SK-N-SH (cell line): Measurements from ENCODE around the gene CFAP221. TPM values are rescaled to one million over a fixed set of nuclear protein-coding genes. Genes with fewer than 3 reads are reported as not detected.

Experiments
- CTCF ChIA-PET: fragments of 300-600, 350-600 bp; formaldehyde crosslinking; extraction: SDS; loops from one replicate; lab custom pipeline; 2021; lab: Yijun Ruan, JAX
- POLR2A ChIA-PET: fragments of 350-600 bp; sonication (Branson Sonifier 250); formaldehyde crosslinking; extraction: SDS; loops from one replicate; lab custom pipeline; 2020; ENCODE audit warnings: antibody characterized with exemption, inconsistent platforms; lab: Yijun Ruan, JAX
- DNase-seq: peaks from one replicate; pipeline ENCODE4 v3.0.0; 2012
- H2AFZ ChIP-seq: fragments of 200-600 bp; sonication (generic); 2 replicates; pipeline ENCODE4 v1.8.1; 2016; ENCODE audit warnings: antibody characterized with exemption, mild to moderate bottlenecking, low read depth
- H3F3A ChIP-seq: fragments of 200-600 bp; sonication (generic); replicated peaks from 2 replicates; pipeline ENCODE3; 2016; ENCODE audit warnings: antibody characterized with exemption, mild to moderate bottlenecking; ENCODE audit not compliant: insufficient read depth
- H3K27ac ChIP-seq, 2 experiments: fragments of 200-500 bp in 1 of 2; fragments of 200-600 bp in 1 of 2; sonication (Bioruptor generic) in 1 of 2; sonication (generic), shearing (Covaris generic) in 1 of 2; 2 replicates each; pipeline versions ENCODE4 v1.5.1 to v1.6.1; 2014 to 2016; ENCODE audit warnings: low read depth in 2 of 2, inconsistent platforms in 1 of 2, low read length in 1 of 2, mild to moderate bottlenecking in 1 of 2, mixed read lengths in 1 of 2
- H3K27me3 ChIP-seq: fragments of 200-600 bp; sonication (generic), shearing (Covaris generic); 2 replicates; pipeline ENCODE4 v1.6.1; 2016; ENCODE audit warnings: mixed run types; ENCODE audit not compliant: insufficient read depth
- H3K36me3 ChIP-seq, 2 experiments: fragments of 200-500 bp in 1 of 2; fragments of 200-600 bp in 1 of 2; sonication (Bioruptor generic) in 1 of 2; sonication (generic) in 1 of 2; replicated peaks in 1 of 2; 2 replicates each; pipeline versions ENCODE3 to v1.5.1; 2014 to 2016; ENCODE audit warnings: low read length in 1 of 2, mild to moderate bottlenecking in 1 of 2; ENCODE audit not compliant: insufficient read depth in 2 of 2, control insufficient read depth in 1 of 2
- H3K4me1 ChIP-seq, 2 experiments: fragments of 200-500 bp in 1 of 2; fragments of 200-600 bp in 1 of 2; sonication (Bioruptor generic) in 1 of 2; sonication (generic), shearing (Covaris generic) in 1 of 2; 2 replicates each; pipeline versions ENCODE4 v1.5.1 to v1.6.1; 2014 to 2016; ENCODE audit warnings: low read depth in 1 of 2, low read length in 1 of 2, mixed run types in 1 of 2; ENCODE audit not compliant: insufficient read depth in 2 of 2, control insufficient read depth in 1 of 2
- H3K4me2 ChIP-seq: fragments of 200-600 bp; sonication (generic), shearing (Covaris generic); 2 replicates; pipeline ENCODE4 v1.6.1; 2017; ENCODE audit warnings: mixed run types
- H3K4me3 ChIP-seq, 2 experiments: fragments of 200-500 bp in 1 of 2; fragments of 200-600 bp in 1 of 2; sonication (Bioruptor generic) in 1 of 2; sonication (generic), shearing (Covaris generic) in 1 of 2; 2 replicates each; pipeline versions ENCODE4 v1.5.1 to v1.8.1; 2014 to 2016; ENCODE audit warnings: low read depth in 2 of 2, inconsistent platforms in 1 of 2, low read length in 1 of 2, mild to moderate bottlenecking in 1 of 2, mixed read lengths in 1 of 2, moderate library complexity in 1 of 2
- H3K79me2 ChIP-seq: fragments of 200-600 bp; sonication (generic); 2 replicates; pipeline ENCODE4 v1.8.1; 2017; ENCODE audit warnings: mild to moderate bottlenecking; ENCODE audit not compliant: insufficient read depth
- H3K9ac ChIP-seq: fragments of 200-600 bp; sonication (generic); 2 replicates; pipeline ENCODE4 v1.6.1; 2017; ENCODE audit warnings: mixed run types
- H3K9me2 ChIP-seq: fragments of 200-600 bp; sonication (generic); 2 replicates; pipeline ENCODE4 v1.6.1; 2017; ENCODE audit warnings: mixed run types
- H3K9me3 ChIP-seq: fragments of 200-600 bp; sonication (generic); 2 replicates; pipeline ENCODE4 v1.6.1; 2017; ENCODE audit warnings: mixed run types, mild to moderate bottlenecking, moderate library complexity
- H4K20me1 ChIP-seq: fragments of 200-600 bp; sonication (generic); 2 replicates; pipeline ENCODE4 v1.6.1; 2017; ENCODE audit warnings: mild to moderate bottlenecking, mixed run types; ENCODE audit not compliant: insufficient read depth
- CHD2 ChIP-seq: fragments of 150-350 bp; IDR thresholded peaks from 2 replicates; pipeline ENCODE4 v1.6.1; 2018; ENCODE audit warnings: low read length; ENCODE audit not compliant: partially characterized antibody
- EP300 ChIP-seq, 2 experiments: IDR thresholded peaks; 2 replicates each; pipeline versions ENCODE4 v1.4.0 to v1.6.1; 2012; ENCODE audit warnings: borderline replicate concordance in 1 of 2, low read depth in 1 of 2, low read length in 1 of 2
- GATA2 ChIP-seq: sonication (generic); formaldehyde crosslinking; IDR thresholded peaks from 2 replicates; pipeline ENCODE4 v1.5.0; 2020; ENCODE audit warnings: mild to moderate bottlenecking, missing genetic modification reagents
- IRF3 ChIP-seq: fragments of 150-350 bp; IDR thresholded peaks from 2 replicates; pipeline ENCODE4 v1.6.1; 2016; ENCODE audit warnings: mild to moderate bottlenecking, low read depth, low read length
- NRF1 ChIP-seq: IDR thresholded peaks from 2 replicates; pipeline ENCODE4 v1.6.1; 2012; ENCODE audit warnings: low read depth, mild to moderate bottlenecking, low read length
- RFX5 ChIP-seq: IDR thresholded peaks from 2 replicates; pipeline ENCODE4 v1.6.1; 2012; ENCODE audit warnings: mild to moderate bottlenecking, improper control_type of control experiment, low read length
- RXRA ChIP-seq: IDR thresholded peaks from 2 replicates; pipeline ENCODE4 v1.4.0; 2012; ENCODE audit warnings: low read depth, mild to moderate bottlenecking, borderline replicate concordance
- SIN3A ChIP-seq: IDR thresholded peaks from 2 replicates; pipeline ENCODE4 v1.6.1; 2012; ENCODE audit warnings: low read depth, mild to moderate bottlenecking, low read length, moderate library complexity, borderline replicate concordance
- TAF1 ChIP-seq: IDR thresholded peaks from 2 replicates; pipeline ENCODE4 v1.6.1; 2012; ENCODE audit warnings: low read depth, mild to moderate bottlenecking, low read length, moderate library complexity, borderline replicate concordance
- YY1 ChIP-seq: IDR thresholded peaks from 2 replicates; pipeline ENCODE4 v1.4.0; 2012; ENCODE audit warnings: low read depth, mild to moderate bottlenecking
- WGBS: methylation state at CpG from one replicate; pipeline ENCODE4 v1.1.6; 2017; ENCODE audit warnings: low lambda C conversion rate; 5-methylcytosine and 5-hydroxymethylcytosine counted together
- polyA plus RNA-seq, 3 experiments: library from polyadenylated mRNA; depleted of rRNA; stranded (reverse); fragments of >200 nt; gene quantifications; 2 replicates each; pipeline ENCODE4 v1.2.3, GENCODE V29; 2012
- TF ChIP-seq, protein P1 (sequence below): fragments of 150-350 bp; IDR thresholded peaks from 2 replicates; pipeline ENCODE4 v1.6.1; 2017; ENCODE audit warnings: antibody characterized with exemption, low read length, low read depth, borderline replicate concordance
- TF ChIP-seq, protein P2 (sequence below): fragments of 200-600 bp; sonication (generic); IDR thresholded peaks from 2 replicates; pipeline ENCODE4 v1.6.1; 2017; ENCODE audit warnings: antibody characterized with exemption, mild to moderate bottlenecking, moderate library complexity
- TF ChIP-seq, protein P3 (sequence below): IDR thresholded peaks from 2 replicates; pipeline ENCODE4 v1.4.0; 2012; ENCODE audit warnings: low read depth

Gene CFAP221
- polyA plus RNA-seq, 1 of the 3 experiments (the other 2 are of a cell fraction): 0.12 TPM

- no peak for TF ChIP-seq IRF3
- TF ChIP-seq, protein P1, sequence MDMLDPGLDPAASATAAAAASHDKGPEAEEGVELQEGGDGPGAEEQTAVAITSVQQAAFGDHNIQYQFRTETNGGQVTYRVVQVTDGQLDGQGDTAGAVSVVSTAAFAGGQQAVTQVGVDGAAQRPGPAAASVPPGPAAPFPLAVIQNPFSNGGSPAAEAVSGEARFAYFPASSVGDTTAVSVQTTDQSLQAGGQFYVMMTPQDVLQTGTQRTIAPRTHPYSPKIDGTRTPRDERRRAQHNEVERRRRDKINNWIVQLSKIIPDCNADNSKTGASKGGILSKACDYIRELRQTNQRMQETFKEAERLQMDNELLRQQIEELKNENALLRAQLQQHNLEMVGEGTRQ: no peak
- TF ChIP-seq, protein P2, sequence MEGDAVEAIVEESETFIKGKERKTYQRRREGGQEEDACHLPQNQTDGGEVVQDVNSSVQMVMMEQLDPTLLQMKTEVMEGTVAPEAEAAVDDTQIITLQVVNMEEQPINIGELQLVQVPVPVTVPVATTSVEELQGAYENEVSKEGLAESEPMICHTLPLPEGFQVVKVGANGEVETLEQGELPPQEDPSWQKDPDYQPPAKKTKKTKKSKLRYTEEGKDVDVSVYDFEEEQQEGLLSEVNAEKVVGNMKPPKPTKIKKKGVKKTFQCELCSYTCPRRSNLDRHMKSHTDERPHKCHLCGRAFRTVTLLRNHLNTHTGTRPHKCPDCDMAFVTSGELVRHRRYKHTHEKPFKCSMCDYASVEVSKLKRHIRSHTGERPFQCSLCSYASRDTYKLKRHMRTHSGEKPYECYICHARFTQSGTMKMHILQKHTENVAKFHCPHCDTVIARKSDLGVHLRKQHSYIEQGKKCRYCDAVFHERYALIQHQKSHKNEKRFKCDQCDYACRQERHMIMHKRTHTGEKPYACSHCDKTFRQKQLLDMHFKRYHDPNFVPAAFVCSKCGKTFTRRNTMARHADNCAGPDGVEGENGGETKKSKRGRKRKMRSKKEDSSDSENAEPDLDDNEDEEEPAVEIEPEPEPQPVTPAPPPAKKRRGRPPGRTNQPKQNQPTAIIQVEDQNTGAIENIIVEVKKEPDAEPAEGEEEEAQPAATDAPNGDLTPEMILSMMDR: no peak
These were observed 31.3 kb upstream of the CFAP221 start (continued) for GRCh38 chr2:119512946-119513345.

DNA sequence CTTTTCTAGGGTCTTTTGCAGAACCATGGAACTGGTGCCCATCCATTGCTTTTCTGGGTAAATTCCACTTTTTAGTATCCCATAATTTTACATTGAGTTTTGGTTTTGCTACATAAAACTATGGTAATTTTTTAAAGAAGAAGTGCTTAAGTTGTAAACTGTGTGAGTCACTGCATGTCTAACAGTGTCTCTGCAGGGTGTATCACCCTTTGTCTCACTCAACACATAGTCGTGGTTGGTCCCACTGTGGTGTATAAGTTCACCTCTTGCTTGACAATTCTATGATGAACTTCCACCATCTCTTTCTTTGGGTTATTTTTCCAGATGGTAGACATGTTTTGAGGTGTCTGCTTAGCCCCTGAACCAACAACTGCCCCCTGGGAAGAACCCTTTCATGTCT is 30.4 kb upstream of the CFAP221 start:
- Histone ChIP-seq H3K27ac (no peak overlapping the region), H3K4me3 (no peak overlapping the region), H3F3A (no peaks in the 10 kb centered on the region), H3K9ac (no peak overlapping the region), H3K4me2 (no peak overlapping the region), H4K20me1 (no peaks in the 10 kb centered on the region), H2AFZ (no peak overlapping the region), H3K27me3 (no peaks in the 10 kb centered on the region), H3K9me2 (no peaks in the 10 kb centered on the region), H3K4me1 (no peaks in the 10 kb centered on the region), H3K79me2 (no peaks in the 10 kb centered on the region), H3K36me3 (no peaks in the 10 kb centered on the region), H3K9me3 (no peaks in the 10 kb centered on the region)
- CTCF ChIA-PET: no interaction called here
- WGBS: 11% methylated on average over 1 of the region's 1 CpG
- TF ChIP-seq CHD2: no peak
- no peak for TF ChIP-seq RXRA
- TF ChIP-seq YY1: no peak
- TF ChIP-seq NRF1: no peak
- TF ChIP-seq RFX5: no peak
- TF ChIP-seq EP300 (IDR thresholded peaks at IDR 0.05; ENCODE audit: borderline replicate concordance in 1 of 2, low read depth in 1 of 2, low read length in 1 of 2): no peak
- TF ChIP-seq GATA2: no peak
- no peak for TF ChIP-seq SIN3A
- TF ChIP-seq, protein P3, sequence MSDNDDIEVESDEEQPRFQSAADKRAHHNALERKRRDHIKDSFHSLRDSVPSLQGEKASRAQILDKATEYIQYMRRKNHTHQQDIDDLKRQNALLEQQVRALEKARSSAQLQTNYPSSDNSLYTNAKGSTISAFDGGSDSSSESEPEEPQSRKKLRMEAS: no peak
- TF ChIP-seq TAF1: no peak
- POLR2A ChIA-PET: no interaction called here
- no peak for DNase-seq
